ENCODE measurements around the gene SORBS2. TPM values are rescaled to one million over a fixed set of nuclear protein-coding genes. Genes with fewer than 3 reads are reported as not detected.

Gene SORBS2
- total RNA-seq, 2 donors from 2014 or later = 28.0 to 77.4 TPM

GRCh38 chr4:185654965-185655554 lies 156.9 kb downstream of the SORBS2 start:
- no peak for DNase-seq
- Histone ChIP-seq H3K36me3 (no peaks in the 10 kb centered on the region), H3K9ac (ENCODE audit: low read depth in 2 of 2, low read length in 2 of 2) (peak overlapping the region in 1 of 2 donors; percentile 9), H3K4me1 (peaks cover 3% of the 10 kb centered on the region), H3K27ac (peak overlapping the region; percentile 36), H3K9me3 (no peaks in the 10 kb centered on the region), H3K27me3 (no peaks in the 10 kb centered on the region), H3K4me3 (no peak overlapping the region)
- intact Hi-C loops (cut with DNase I) = no loop called here
- no peak for TF ChIP-seq CTCF (IDR thresholded peaks at IDR 0.05)

- Histone ChIP-seq H3K9me3 (no peaks in the 10 kb centered on the region), H3K27ac (peak overlapping the region; percentile 36), H3K9ac (ENCODE audit: low read depth in 2 of 2, low read length in 2 of 2) (no peak overlapping the region), H3K36me3 (no peaks in the 10 kb centered on the region), H3K27me3 (no peaks in the 10 kb centered on the region), H3K4me3 (no peak overlapping the region), H3K4me1 (peaks cover 3% of the 10 kb centered on the region)
- no peak for DNase-seq
- TF ChIP-seq CTCF (IDR thresholded peaks at IDR 0.05) = no peak
- intact Hi-C loops (cut with DNase I) = no loop called here
These were observed 157.7 kb downstream of the SORBS2 start for GRCh38 chr4:185654311-185654710.

GRCh38 chr4:185651851-185652250 lies 160.1 kb downstream of the SORBS2 start:
- Histone ChIP-seq H3K9me3 (no peaks in the 10 kb centered on the region), H3K4me3 (no peak overlapping the region), H3K4me1 (peaks cover 3% of the 10 kb centered on the region), H3K27me3 (no peaks in the 10 kb centered on the region), H3K27ac (no peak overlapping the region), H3K9ac (ENCODE audit: low read depth in 2 of 2, low read length in 2 of 2) (peak overlapping the region in 1 of 2 donors; percentile 9), H3K36me3 (no peaks in the 10 kb centered on the region)
- DNase-seq = no peak
- no peak for TF ChIP-seq CTCF (IDR thresholded peaks at IDR 0.05)
- intact Hi-C loops (cut with DNase I) = no loop called here

GRCh38 chr4:185651137-185651677 lies 160.8 kb downstream of the SORBS2 start:
- no peak overlapping the region for H3K4me3 ChIP-seq
- no peaks in the 10 kb centered on the region for H3K27me3 ChIP-seq
- peaks cover 3% of the 10 kb centered on the region for H3K4me1 ChIP-seq
- intact Hi-C loops (cut with DNase I) = no loop called here
- no peak overlapping the region for H3K9ac ChIP-seq (ENCODE audit: low read depth in 2 of 2, low read length in 2 of 2)
- no peak for DNase-seq
- TF ChIP-seq CTCF (IDR thresholded peaks at IDR 0.05) = no peak
- no peaks in the 10 kb centered on the region for H3K36me3 ChIP-seq
- no peaks in the 10 kb centered on the region for H3K9me3 ChIP-seq
- H3K27ac ChIP-seq = no peak overlapping the region

- no peaks in the 10 kb centered on the region for H3K9me3 ChIP-seq
- H3K27me3 ChIP-seq = no peaks in the 10 kb centered on the region
- H3K9ac ChIP-seq (ENCODE audit: low read depth in 2 of 2, low read length in 2 of 2) = no peak overlapping the region
- TF ChIP-seq CTCF (IDR thresholded peaks at IDR 0.05) = no peak
- no peak overlapping the region for H3K27ac ChIP-seq
- H3K4me1 ChIP-seq = peaks cover 3% of the 10 kb centered on the region
- intact Hi-C loops (cut with DNase I) = no loop called here
- no peak overlapping the region for H3K4me3 ChIP-seq
- DNase-seq = no peak
- no peaks in the 10 kb centered on the region for H3K36me3 ChIP-seq
These were observed 163.4 kb downstream of the SORBS2 start for GRCh38 chr4:185648631-185649030.
